ENCODE measurements around the gene WASL.

The WASL gene

DNA sequence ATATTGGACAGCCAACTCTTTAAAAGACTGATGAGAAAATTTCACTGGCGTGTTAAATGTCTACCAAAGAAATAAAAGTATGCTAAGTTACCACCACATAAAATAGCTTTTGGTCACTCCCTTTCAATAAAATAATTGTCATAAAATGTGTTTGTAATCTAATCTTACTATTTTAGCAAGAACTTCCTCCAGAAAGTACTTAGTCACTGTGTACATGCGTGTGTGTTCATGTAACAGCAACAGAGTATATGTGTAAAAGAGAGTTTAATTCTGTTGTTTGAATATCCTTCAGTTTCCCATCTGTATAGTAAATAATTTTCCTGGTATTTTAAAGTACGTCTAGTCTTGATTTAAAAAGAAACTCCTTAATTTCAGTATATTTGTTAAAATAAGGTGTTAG, 35.0 kb upstream of the WASL start:
- TF ChIP-seq MAX (IDR thresholded peaks at IDR 0.05), result no peak
- no peak for TF ChIP-seq RAD21 (IDR thresholded peaks at IDR 0.05; ENCODE audit: low read depth)
- TF ChIP-seq TEAD4 (IDR thresholded peaks at IDR 0.05), result no peak
- no peak for TF ChIP-seq CREB1 (IDR thresholded peaks at IDR 0.05; ENCODE audit: low read depth)
- TF ChIP-seq CEBPB (IDR thresholded peaks at IDR 0.05), result no peak
- no peak for TF ChIP-seq EP300 (IDR thresholded peaks at IDR 0.05; ENCODE audit: borderline replicate concordance)
- TF ChIP-seq TAF1 (IDR thresholded peaks at IDR 0.05; ENCODE audit: low read depth), result no peak
- TF ChIP-seq FOXM1 (IDR thresholded peaks at IDR 0.05; ENCODE audit: borderline replicate concordance, low read depth), result no peak
- TF ChIP-seq EGR1 (IDR thresholded peaks at IDR 0.05), result no peak
- TF ChIP-seq YY1 (IDR thresholded peaks at IDR 0.05; ENCODE audit: low read depth), result no peak
- no peak for TF ChIP-seq ZBTB7A (IDR thresholded peaks at IDR 0.05; ENCODE audit: low read depth)

DNA sequence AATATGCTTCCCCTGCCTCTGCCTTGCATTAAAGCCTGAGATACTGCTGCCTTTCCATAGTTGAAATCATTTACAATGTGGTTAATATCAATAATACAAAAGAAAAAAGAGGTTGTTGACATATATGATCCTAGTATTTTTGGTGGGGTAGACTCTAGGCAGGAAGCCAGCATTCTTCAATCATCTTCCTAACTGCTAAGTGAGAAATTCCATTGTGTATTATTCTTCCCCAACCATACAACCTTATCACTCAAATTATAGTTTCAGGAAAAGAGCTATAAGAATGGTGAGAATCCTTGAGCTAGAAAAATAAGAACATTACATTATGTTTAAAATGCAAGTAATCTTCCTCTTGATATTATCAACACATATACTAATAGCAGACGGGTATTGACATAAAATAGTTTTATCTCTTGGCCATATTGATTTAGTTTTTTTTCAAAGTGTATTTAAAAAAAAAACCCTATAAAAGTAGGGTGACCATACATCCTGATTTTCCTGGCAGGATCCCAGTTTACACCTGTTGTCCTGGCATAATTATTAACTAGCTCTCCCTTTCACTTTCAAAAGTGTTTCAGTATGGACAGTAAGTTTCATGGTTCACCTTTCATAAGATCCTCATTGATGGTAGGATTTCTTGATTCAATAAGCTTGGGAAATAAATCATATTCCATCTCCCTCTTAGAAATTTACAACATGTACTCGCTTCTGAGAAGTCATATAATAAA, 33.4 kb upstream of the WASL start:
- TF ChIP-seq CREB1 (IDR thresholded peaks at IDR 0.05; ENCODE audit: low read depth) (no peak), NFIC (IDR thresholded peaks at IDR 0.05) (no peak), RAD21 (IDR thresholded peaks at IDR 0.05; ENCODE audit: low read depth) (no peak), YY1 (IDR thresholded peaks at IDR 0.05; ENCODE audit: low read depth) (no peak), TEAD4 (IDR thresholded peaks at IDR 0.05) (no peak), TAF1 (IDR thresholded peaks at IDR 0.05; ENCODE audit: low read depth) (no peak), MAX (IDR thresholded peaks at IDR 0.05) (no peak), TCF12 (IDR thresholded peaks at IDR 0.05; ENCODE audit: low read depth) (no peak), ZBTB7A (IDR thresholded peaks at IDR 0.05; ENCODE audit: low read depth) (no peak), CEBPB (IDR thresholded peaks at IDR 0.05) (no peak), FOXM1 (IDR thresholded peaks at IDR 0.05; ENCODE audit: borderline replicate concordance, low read depth) (no peak), EGR1 (IDR thresholded peaks at IDR 0.05) (no peak), USF1 (IDR thresholded peaks at IDR 0.05) (no peak), EP300 (IDR thresholded peaks at IDR 0.05; ENCODE audit: borderline replicate concordance) (no peak)
- TF ChIP-seq, protein P1, sequence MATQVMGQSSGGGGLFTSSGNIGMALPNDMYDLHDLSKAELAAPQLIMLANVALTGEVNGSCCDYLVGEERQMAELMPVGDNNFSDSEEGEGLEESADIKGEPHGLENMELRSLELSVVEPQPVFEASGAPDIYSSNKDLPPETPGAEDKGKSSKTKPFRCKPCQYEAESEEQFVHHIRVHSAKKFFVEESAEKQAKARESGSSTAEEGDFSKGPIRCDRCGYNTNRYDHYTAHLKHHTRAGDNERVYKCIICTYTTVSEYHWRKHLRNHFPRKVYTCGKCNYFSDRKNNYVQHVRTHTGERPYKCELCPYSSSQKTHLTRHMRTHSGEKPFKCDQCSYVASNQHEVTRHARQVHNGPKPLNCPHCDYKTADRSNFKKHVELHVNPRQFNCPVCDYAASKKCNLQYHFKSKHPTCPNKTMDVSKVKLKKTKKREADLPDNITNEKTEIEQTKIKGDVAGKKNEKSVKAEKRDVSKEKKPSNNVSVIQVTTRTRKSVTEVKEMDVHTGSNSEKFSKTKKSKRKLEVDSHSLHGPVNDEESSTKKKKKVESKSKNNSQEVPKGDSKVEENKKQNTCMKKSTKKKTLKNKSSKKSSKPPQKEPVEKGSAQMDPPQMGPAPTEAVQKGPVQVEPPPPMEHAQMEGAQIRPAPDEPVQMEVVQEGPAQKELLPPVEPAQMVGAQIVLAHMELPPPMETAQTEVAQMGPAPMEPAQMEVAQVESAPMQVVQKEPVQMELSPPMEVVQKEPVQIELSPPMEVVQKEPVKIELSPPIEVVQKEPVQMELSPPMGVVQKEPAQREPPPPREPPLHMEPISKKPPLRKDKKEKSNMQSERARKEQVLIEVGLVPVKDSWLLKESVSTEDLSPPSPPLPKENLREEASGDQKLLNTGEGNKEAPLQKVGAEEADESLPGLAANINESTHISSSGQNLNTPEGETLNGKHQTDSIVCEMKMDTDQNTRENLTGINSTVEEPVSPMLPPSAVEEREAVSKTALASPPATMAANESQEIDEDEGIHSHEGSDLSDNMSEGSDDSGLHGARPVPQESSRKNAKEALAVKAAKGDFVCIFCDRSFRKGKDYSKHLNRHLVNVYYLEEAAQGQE (IDR thresholded peaks at IDR 0.05; ENCODE audit: low read depth), result no peak

- TF ChIP-seq EP300 (IDR thresholded peaks at IDR 0.05; ENCODE audit: borderline replicate concordance) (no peak), ZBTB7A (IDR thresholded peaks at IDR 0.05; ENCODE audit: low read depth) (no peak), CEBPB (IDR thresholded peaks at IDR 0.05) (no peak), USF1 (IDR thresholded peaks at IDR 0.05) (no peak), NFIC (IDR thresholded peaks at IDR 0.05) (no peak), TEAD4 (IDR thresholded peaks at IDR 0.05) (no peak), FOXM1 (IDR thresholded peaks at IDR 0.05; ENCODE audit: borderline replicate concordance, low read depth) (no peak), MAX (IDR thresholded peaks at IDR 0.05) (no peak), YY1 (IDR thresholded peaks at IDR 0.05; ENCODE audit: low read depth) (no peak), TCF12 (IDR thresholded peaks at IDR 0.05; ENCODE audit: low read depth) (no peak), RAD21 (IDR thresholded peaks at IDR 0.05; ENCODE audit: low read depth) (no peak), TAF1 (IDR thresholded peaks at IDR 0.05; ENCODE audit: low read depth) (no peak), CREB1 (IDR thresholded peaks at IDR 0.05; ENCODE audit: low read depth) (no peak), EGR1 (IDR thresholded peaks at IDR 0.05) (no peak)
- TF ChIP-seq, protein P1 (IDR thresholded peaks at IDR 0.05; ENCODE audit: low read depth), result no peak
Observed at GRCh38 chr7:123774496-123774895, 25.7 kb upstream of the WASL start.

DNA sequence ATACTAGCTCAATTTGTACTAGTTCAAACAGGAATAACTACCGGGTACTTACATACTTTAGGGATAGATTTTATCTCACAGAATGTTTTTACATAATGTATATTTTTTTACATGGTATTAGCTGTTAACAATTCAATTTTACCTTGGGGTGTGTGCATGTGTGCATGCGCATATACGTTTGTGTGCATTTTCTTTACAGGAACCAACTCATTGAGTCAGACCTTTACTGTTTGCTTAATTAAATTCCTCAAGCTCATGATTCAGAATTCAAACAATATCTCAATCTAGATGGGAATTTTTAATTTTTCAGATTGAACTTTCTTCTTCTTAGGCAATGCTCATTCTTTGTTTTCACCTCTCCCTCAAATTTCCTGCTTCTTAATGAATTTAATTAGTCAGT, 24.7 kb upstream of the WASL start:
- TF ChIP-seq MAX (IDR thresholded peaks at IDR 0.05), result no peak
- TF ChIP-seq TAF1 (IDR thresholded peaks at IDR 0.05; ENCODE audit: low read depth), result no peak
- no peak for TF ChIP-seq NFIC (IDR thresholded peaks at IDR 0.05)

DNA sequence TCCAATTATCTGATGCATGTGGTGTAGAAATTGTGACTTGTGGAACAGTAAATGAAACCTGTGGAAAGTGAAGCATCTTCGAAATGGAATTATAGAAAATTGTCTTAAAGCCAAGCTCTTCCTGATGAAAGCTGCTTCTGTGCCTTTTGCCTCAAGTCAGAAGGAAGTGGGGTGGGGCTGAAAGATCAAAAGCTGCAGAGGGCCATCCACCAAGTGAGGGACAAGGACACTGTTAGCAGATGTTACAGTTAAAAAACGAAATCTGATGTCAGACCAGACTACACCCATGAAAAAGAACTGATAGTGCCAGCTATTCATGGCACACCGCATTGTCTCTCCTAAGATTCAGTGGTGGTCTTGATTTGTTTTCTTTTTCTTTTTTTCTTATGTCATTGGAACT, 23.8 kb upstream of the WASL start:
- no peak for TF ChIP-seq MAX (IDR thresholded peaks at IDR 0.05)
- TF ChIP-seq YY1 (IDR thresholded peaks at IDR 0.05; ENCODE audit: low read depth), result no peak
- no peak for TF ChIP-seq EGR1 (IDR thresholded peaks at IDR 0.05)
- TF ChIP-seq ZBTB7A (IDR thresholded peaks at IDR 0.05; ENCODE audit: low read depth), result no peak
